PC-9 (cell line): Measurements from ENCODE around the gene OR7G3. TPM values are rescaled to one million over a fixed set of nuclear protein-coding genes. Genes with fewer than 3 reads are reported as not detected.

Source experiments
- Bru-seq: library from RNA; stranded (reverse); fragments of 400-500 nt; gene quantifications from one replicate; lab custom pipeline; 2021; lab: Mats Ljungman, UMichigan
- BruChase-seq, 2 experiments: library from RNA; stranded (reverse); fragments of 400-500 nt; gene quantifications; one replicate each; lab custom pipeline; 2021; lab: Mats Ljungman, UMichigan
- BruUV-seq: library from RNA; stranded (reverse); fragments of 400-500 nt; replicated peaks from 2 replicates; lab custom pipeline; 2021; lab: Mats Ljungman, UMichigan
- CTCF ChIA-PET: fragments of 300-600 bp; sonication (Branson Sonifier 250); formaldehyde crosslinking; loops from one replicate; lab custom pipeline; 2022; ENCODE audit warnings: antibody characterized with exemption; lab: Charles Lee
- POLR2A ChIA-PET: fragments of 300-600 bp; sonication (Branson Sonifier 250); formaldehyde crosslinking; loops from one replicate; lab custom pipeline; 2022; ENCODE audit warnings: antibody characterized with exemption; ENCODE audit not compliant: unreplicated experiment; lab: Charles Lee
- DNase-seq, 2 experiments: peaks; one replicate each; pipeline versions ENCODE4 v3.0.0 to v3.0.0-alpha.2; 2015 to 2022; ENCODE audit warnings: mixed read lengths in 1 of 2
- H2AFZ ChIP-seq: fragments of 200-600 bp; sonication (generic); 2 replicates; pipeline ENCODE4 v1.8.1; 2017; ENCODE audit warnings: antibody characterized with exemption
- H3F3A ChIP-seq: fragments of 200-600 bp; sonication (generic); 2 replicates; pipeline ENCODE4 v1.8.1; 2017; ENCODE audit warnings: antibody characterized with exemption, mild to moderate bottlenecking, low read depth; ENCODE audit not compliant: insufficient read depth
- H3K27ac ChIP-seq: fragments of 200-600 bp; sonication (generic); 2 replicates; pipeline ENCODE4 v1.6.1; 2016; ENCODE audit warnings: mixed run types
- H3K27me3 ChIP-seq: fragments of 200-600 bp; sonication (generic); 2 replicates; pipeline ENCODE4 v1.6.1; 2016; ENCODE audit warnings: low read depth, mixed run types; ENCODE audit not compliant: insufficient read depth
- H3K36me3 ChIP-seq: fragments of 200-600 bp; sonication (generic); 2 replicates; pipeline ENCODE4 v1.6.1; 2016; ENCODE audit warnings: low read depth, mixed run types
- H3K4me1 ChIP-seq: fragments of 200-600 bp; sonication (generic); replicated peaks from 2 replicates; pipeline ENCODE4 v1.6.1; 2016; ENCODE audit warnings: mixed run types; ENCODE audit not compliant: insufficient read depth
- H3K4me2 ChIP-seq: fragments of 200-600 bp; sonication (generic); 2 replicates; pipeline ENCODE4 v1.6.1; 2017; ENCODE audit warnings: mixed run types
- H3K4me3 ChIP-seq: fragments of 200-600 bp; sonication (generic); 2 replicates; pipeline ENCODE4 v1.6.1; 2016; ENCODE audit warnings: mixed run types
- H3K79me2 ChIP-seq: fragments of 200-600 bp; sonication (generic); 2 replicates; pipeline ENCODE4 v1.6.1; 2017; ENCODE audit warnings: low read depth, mixed run types
- H3K9me2 ChIP-seq: fragments of 200-600 bp; sonication (generic); 2 replicates; pipeline ENCODE4 v1.8.1; 2017; ENCODE audit warnings: mild to moderate bottlenecking; ENCODE audit not compliant: insufficient read depth
- H3K9me3 ChIP-seq: fragments of 200-600 bp; sonication (generic); 2 replicates; pipeline ENCODE4 v1.8.1; 2016; ENCODE audit warnings: low read depth; ENCODE audit not compliant: insufficient read depth
- H4K20me1 ChIP-seq: fragments of 200-600 bp; sonication (generic); 2 replicates; pipeline ENCODE4 v1.8.1; 2017; ENCODE audit not compliant: insufficient read depth
- CTCF ChIP-seq: fragments of 200-600 bp; sonication (generic); conservative IDR thresholded peaks from 2 replicates; pipeline ENCODE4 v1.6.1; 2017; ENCODE audit warnings: mixed run types, antibody characterized with exemption, mild to moderate bottlenecking, moderate library complexity
- EZH2 ChIP-seq: fragments of 200-600 bp; sonication (generic); IDR thresholded peaks from 2 replicates; pipeline ENCODE4 v1.8.0; 2017; ENCODE audit warnings: antibody characterized with exemption, low read depth
- intact Hi-C: fragments of 100-400 bp; cut with micrococcal nuclease; formaldehyde crosslinking; loops from one replicate; pipeline ENCODE4 v1.10.0; 2022; ENCODE audit not compliant: unreplicated experiment
- long read RNA-seq: library from polyadenylated mRNA; stranded (forward); transcript quantifications from one replicate; pipeline ENCODE4 v2.0.0, GENCODE V29; 2022
- total RNA-seq: library from RNA; stranded (reverse); gene quantifications from 2 replicates; pipeline ENCODE4 v1.2.3, GENCODE V29; 2021

OR7G3 gene
- total RNA-seq = not detected in 2 replicates
- Bru-seq, nascent RNA = not detected
- not detected for BruChase-seq, experiment 1, labeled RNA remaining after a 2-hour chase
- BruChase-seq, experiment 2, labeled RNA remaining after a 6-hour chase = not detected
- long read RNA-seq = 0 reads

DNA sequence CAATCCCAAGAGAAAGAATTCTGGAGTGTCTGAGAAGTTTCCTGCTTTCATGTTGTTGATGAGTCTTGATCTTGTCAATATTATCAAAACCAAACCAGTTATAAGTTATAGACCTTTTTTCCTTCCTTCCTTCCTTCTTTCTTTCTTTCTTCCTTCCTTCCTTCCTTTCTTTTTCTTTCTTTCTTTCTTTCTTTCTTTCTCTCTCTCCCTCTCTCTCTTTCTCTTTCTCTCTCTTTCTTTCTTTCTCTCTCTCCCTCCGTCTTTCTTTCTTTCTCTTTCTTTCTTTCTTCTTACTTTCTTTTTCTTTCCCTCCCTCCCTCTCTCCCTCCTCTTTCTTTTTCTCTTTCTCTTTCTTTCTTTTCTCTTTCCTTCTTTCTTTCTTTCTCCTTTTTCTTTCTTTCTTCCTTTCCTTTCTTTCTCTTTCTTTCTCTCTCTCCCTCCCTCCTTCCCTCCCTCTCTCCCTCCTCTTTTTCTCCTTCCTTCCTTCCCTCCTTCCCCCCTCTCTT, at the start of gene OR7G3:
Gene OR7G3 (minus strand): TSS at position 51 of the 506 bp plus-strand sequence. CDS start 0 bp downstream, at position 51.
- intact Hi-C loops = no loop called here
- Histone ChIP-seq H3K79me2 (no peaks in the 10 kb centered on the region), H3F3A (peaks cover 11% of the 10 kb centered on the region; the same call in 1 of the 2 replicates), H3K9me2 (no peaks in the 10 kb centered on the region), H3K27me3 (no peaks in the 10 kb centered on the region), H4K20me1 (no peaks in the 10 kb centered on the region), H3K4me1 (peaks cover 30% of the 10 kb centered on the region), H3K9me3 (no peaks in the 10 kb centered on the region; the same call in 1 of the 2 replicates), H2AFZ (no peak within 1 kb of the TSS), H3K27ac (peak within 1 kb of the TSS; percentile 62; the same call in 1 of the 2 replicates), H3K36me3 (no peaks in the 10 kb centered on the region), H3K4me2 (no peak within 1 kb of the TSS), H3K4me3 (no peak within 1 kb of the TSS)
- DNase-seq = no peak
- ChIA-PET POLR2A (no interaction called here), CTCF (no interaction called here)
- BruUV-seq = no TSS peak
- no peak for TF ChIP-seq CTCF
- TF ChIP-seq EZH2 = no peak

DNA sequence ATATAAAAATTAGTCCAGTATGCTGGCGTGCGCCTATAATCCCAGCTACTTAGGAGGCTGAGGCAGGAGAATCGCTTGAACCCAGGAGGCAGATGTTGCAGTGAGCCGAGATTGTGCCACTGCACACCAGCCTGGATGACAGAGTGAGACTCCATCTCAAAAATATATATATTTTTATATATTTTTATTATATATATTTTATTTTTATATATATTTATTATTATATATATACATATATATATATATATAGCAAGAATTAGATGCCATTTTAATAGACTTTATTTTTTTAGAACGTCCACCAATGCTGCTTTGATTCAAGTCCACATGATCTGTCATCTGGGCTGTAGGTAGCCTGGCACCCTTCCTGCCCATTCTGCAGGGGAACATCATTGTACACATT, 48.6 kb upstream of the OR7G3 start:
- H2AFZ ChIP-seq = no peak overlapping the region
- peaks cover 27% of the 10 kb centered on the region for H3K27me3 ChIP-seq
- BruUV-seq = no TSS peak
- no peak overlapping the region for H3K4me2 ChIP-seq
- 0 out of 2 replicates have a peak, but pooled peaks cover 11% of the 10 kb centered on the region for H3K9me3 ChIP-seq
- no peaks in the 10 kb centered on the region for H3K36me3 ChIP-seq
- H3K9me2 ChIP-seq = no peaks in the 10 kb centered on the region
- no peak for DNase-seq
- intact Hi-C loops = no loop called here
- H3K27ac ChIP-seq = no peak overlapping the region
- no peaks in the 10 kb centered on the region for H3K4me1 ChIP-seq
- H4K20me1 ChIP-seq = no peaks in the 10 kb centered on the region
- CTCF ChIA-PET = no interaction called here
- no peaks in the 10 kb centered on the region for H3F3A ChIP-seq
- no peak overlapping the region for H3K4me3 ChIP-seq
- TF ChIP-seq CTCF (no peak), EZH2 (no peak)
- H3K79me2 ChIP-seq = no peaks in the 10 kb centered on the region
- POLR2A ChIA-PET = no interaction called here

DNA sequence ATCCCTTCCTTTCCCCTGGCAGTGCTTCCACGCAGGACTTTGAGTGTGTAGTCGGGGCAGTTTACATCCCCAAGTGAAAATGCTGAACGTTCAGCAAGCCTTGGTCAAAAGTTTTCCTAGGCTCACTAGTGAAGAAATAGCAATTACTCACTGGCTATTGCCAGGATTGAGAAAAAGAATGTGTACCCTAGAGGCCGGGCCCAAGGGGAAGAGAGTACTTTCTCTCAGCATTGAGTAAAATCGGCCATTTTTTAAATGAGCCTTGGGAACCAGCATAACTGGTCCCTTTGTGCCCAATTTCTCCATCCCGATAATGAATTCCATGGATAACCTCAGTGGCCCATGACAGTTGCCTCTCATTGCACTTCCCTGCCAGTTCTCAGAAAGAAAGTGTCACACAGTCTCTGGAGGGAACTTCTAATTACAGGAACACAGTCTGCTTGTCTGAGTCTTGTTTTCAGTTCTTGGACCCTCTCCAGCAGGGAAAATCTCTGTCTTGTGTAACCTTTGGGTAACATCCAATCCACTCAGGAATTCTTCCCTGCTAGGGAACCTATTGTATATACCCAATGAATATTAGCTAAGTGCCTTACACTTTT, 44.7 kb upstream of the OR7G3 start:
- no peak for DNase-seq
- intact Hi-C loops = no loop called here
- TF ChIP-seq CTCF = no peak
- TF ChIP-seq EZH2 = no peak
- Histone ChIP-seq H3K4me1 (no peaks in the 10 kb centered on the region), H2AFZ (no peak overlapping the region), H3K27ac (no peak overlapping the region), H3K36me3 (no peaks in the 10 kb centered on the region), H3K4me2 (no peak overlapping the region), H4K20me1 (no peaks in the 10 kb centered on the region), H3F3A (no peaks in the 10 kb centered on the region), H3K27me3 (0 out of 2 replicates have a peak, but pooled peaks cover 6% of the 10 kb centered on the region), H3K79me2 (no peaks in the 10 kb centered on the region), H3K9me2 (no peaks in the 10 kb centered on the region), H3K9me3 (0 out of 2 replicates have a peak, but pooled peaks cover 7% of the 10 kb centered on the region), H3K4me3 (no peak overlapping the region)
- CTCF ChIA-PET = no interaction called here
- no TSS peak for BruUV-seq
- POLR2A ChIA-PET = no interaction called here
